Gastrocnemius medialis (tissue), 4 donors: ENCODE results near the gene CHRM2.

Source experiments
- POLR2A ChIP-seq, 2 donors: fragments of 450-650 bp; IDR thresholded peaks; one replicate each; pipeline ENCODE4 v1.6.1; 2017; ENCODE audit warnings: antibody characterized with exemption in 2 of 2, mild to moderate bottlenecking in 2 of 2, moderate library complexity in 2 of 2
- TF ChIP-seq, protein P1 (sequence below), 5 experiments: fragments of 450-650 bp in 3 of 5; fragments of 200-600 bp in 2 of 5; sonication (generic) in 2 of 5; IDR thresholded peaks in 4 of 5; conservative IDR thresholded peaks in 1 of 5; 1 replicate in 4 of 5; 2 replicates in 1 of 5; pipeline ENCODE4 v1.5.1; 2016 to 2019; ENCODE audit warnings: antibody characterized with exemption in 5 of 5, mild to moderate bottlenecking in 3 of 5, moderate library complexity in 3 of 5

DNA sequence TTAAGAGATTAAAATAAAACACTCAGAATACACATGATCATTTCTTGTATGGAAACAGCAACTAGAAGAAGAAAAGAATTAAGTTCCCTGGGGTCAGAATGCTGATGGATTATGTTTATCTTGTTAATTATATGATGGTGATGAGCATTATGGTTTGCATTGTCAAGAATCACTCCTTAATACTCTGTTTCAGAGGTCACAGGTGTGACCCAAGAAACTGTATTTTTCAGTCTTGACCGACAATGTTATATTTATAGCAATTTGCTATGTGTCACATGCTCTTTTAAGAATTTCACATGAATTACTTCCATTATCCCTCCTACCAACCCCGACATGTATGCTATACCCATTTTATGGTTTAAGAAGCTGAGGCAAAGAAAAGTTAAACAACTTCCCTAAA, 2.7 kb upstream of the CHRM2 start:
- TF ChIP-seq, protein P1, sequence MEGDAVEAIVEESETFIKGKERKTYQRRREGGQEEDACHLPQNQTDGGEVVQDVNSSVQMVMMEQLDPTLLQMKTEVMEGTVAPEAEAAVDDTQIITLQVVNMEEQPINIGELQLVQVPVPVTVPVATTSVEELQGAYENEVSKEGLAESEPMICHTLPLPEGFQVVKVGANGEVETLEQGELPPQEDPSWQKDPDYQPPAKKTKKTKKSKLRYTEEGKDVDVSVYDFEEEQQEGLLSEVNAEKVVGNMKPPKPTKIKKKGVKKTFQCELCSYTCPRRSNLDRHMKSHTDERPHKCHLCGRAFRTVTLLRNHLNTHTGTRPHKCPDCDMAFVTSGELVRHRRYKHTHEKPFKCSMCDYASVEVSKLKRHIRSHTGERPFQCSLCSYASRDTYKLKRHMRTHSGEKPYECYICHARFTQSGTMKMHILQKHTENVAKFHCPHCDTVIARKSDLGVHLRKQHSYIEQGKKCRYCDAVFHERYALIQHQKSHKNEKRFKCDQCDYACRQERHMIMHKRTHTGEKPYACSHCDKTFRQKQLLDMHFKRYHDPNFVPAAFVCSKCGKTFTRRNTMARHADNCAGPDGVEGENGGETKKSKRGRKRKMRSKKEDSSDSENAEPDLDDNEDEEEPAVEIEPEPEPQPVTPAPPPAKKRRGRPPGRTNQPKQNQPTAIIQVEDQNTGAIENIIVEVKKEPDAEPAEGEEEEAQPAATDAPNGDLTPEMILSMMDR (IDR thresholded peaks at IDR 0.05 in 4 of 5, conservative IDR thresholded peaks at IDR 0.05 in 1 of 5): no peak
- no peak for TF ChIP-seq POLR2A (IDR thresholded peaks at IDR 0.05)
